Measurements from ENCODE around the gene CREB3L2.

DNA sequence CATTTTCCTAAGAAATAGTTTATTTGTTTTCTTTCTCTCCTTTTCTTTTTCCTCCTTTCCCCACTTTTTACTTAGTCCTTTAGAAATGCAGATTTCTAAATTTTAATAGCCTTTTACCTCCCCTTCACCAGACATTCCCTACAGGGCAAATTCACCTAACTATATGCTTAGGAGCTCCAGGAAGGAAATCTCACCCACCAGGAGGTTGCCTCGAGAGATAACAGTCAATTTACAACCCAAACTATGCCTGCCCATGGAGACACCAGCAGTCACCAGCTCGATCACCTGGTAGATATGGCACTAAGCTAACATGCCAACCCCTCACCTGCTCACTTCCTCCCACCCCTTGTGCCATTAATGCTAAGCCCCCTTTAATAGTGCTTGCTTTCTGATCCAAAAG lies 25.2 kb upstream of the CREB3L2 start:
- TF ChIP-seq, protein P1, sequence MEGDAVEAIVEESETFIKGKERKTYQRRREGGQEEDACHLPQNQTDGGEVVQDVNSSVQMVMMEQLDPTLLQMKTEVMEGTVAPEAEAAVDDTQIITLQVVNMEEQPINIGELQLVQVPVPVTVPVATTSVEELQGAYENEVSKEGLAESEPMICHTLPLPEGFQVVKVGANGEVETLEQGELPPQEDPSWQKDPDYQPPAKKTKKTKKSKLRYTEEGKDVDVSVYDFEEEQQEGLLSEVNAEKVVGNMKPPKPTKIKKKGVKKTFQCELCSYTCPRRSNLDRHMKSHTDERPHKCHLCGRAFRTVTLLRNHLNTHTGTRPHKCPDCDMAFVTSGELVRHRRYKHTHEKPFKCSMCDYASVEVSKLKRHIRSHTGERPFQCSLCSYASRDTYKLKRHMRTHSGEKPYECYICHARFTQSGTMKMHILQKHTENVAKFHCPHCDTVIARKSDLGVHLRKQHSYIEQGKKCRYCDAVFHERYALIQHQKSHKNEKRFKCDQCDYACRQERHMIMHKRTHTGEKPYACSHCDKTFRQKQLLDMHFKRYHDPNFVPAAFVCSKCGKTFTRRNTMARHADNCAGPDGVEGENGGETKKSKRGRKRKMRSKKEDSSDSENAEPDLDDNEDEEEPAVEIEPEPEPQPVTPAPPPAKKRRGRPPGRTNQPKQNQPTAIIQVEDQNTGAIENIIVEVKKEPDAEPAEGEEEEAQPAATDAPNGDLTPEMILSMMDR (IDR thresholded peaks at IDR 0.05): no peak
- TF ChIP-seq POLR2A (IDR thresholded peaks at IDR 0.05): no peak
